ENCODE measurements around the gene HLA-DMA.
"Not testable (repeated sequence)": the region's sequence is repeated elsewhere in the genome, so short reads cannot be mapped to it uniquely, and the experiment has no call there.

Gene HLA-DMA

GRCh38 chr6:32950449-32950848, 2.4 kb downstream of the HLA-DMA start:
- H3K4me1 ChIP-seq (ENCODE audit: control insufficient read depth, insufficient read depth, low read length) = peaks cover 12% of the 10 kb centered on the region; the same call in 1 of the 2 replicates

GRCh38 chr6:32950010-32950409, 2.9 kb downstream of the HLA-DMA start:
- Histone ChIP-seq H3K27me3 (ENCODE audit: control insufficient read depth, insufficient read depth, low read length) (no peaks in the 10 kb centered on the region), H3K4me3 (ENCODE audit: low read depth, low read length) (no peak overlapping the region), H3K4me1 (ENCODE audit: control insufficient read depth, insufficient read depth, low read length) (peaks cover 12% of the 10 kb centered on the region; the same call in 1 of the 2 replicates), H3K27ac (ENCODE audit: low read depth, low read length) (no peak overlapping the region), H3K9ac (ENCODE audit: low read depth, low read length) (no peak overlapping the region), H3K9me3 (ENCODE audit: control insufficient read depth, insufficient read depth, low read length) (no peaks in the 10 kb centered on the region), H3K36me3 (ENCODE audit: control insufficient read depth, insufficient read depth, low read length) (no peaks in the 10 kb centered on the region)

More at GRCh38 chr6:32950449-32950848, 2.4 kb downstream of the HLA-DMA start:
- H3K4me3 ChIP-seq (ENCODE audit: low read depth, low read length) = no peak overlapping the region
- no peak overlapping the region for H3K27ac ChIP-seq (ENCODE audit: low read depth, low read length)
- no peak overlapping the region for H3K9ac ChIP-seq (ENCODE audit: low read depth, low read length)
- no peaks in the 10 kb centered on the region for H3K36me3 ChIP-seq (ENCODE audit: control insufficient read depth, insufficient read depth, low read length)
- H3K9me3 ChIP-seq (ENCODE audit: control insufficient read depth, insufficient read depth, low read length) = no peaks in the 10 kb centered on the region
- H3K27me3 ChIP-seq (ENCODE audit: control insufficient read depth, insufficient read depth, low read length) = no peaks in the 10 kb centered on the region

- H3K4me1 ChIP-seq (ENCODE audit: control insufficient read depth, insufficient read depth, low read length) = peaks cover 12% of the 10 kb centered on the region; the same call in 1 of the 2 replicates
- no peaks in the 10 kb centered on the region for H3K9me3 ChIP-seq (ENCODE audit: control insufficient read depth, insufficient read depth, low read length)
- H3K4me3 ChIP-seq (ENCODE audit: low read depth, low read length) = no peak overlapping the region
- H3K27me3 ChIP-seq (ENCODE audit: control insufficient read depth, insufficient read depth, low read length) = no peaks in the 10 kb centered on the region
- no peak overlapping the region for H3K9ac ChIP-seq (ENCODE audit: low read depth, low read length)
- H3K27ac ChIP-seq (ENCODE audit: low read depth, low read length) = no peak overlapping the region
- H3K36me3 ChIP-seq (ENCODE audit: control insufficient read depth, insufficient read depth, low read length) = no peaks in the 10 kb centered on the region
These were observed 3.8 kb downstream of the HLA-DMA start for GRCh38 chr6:32949113-32949512.

- H3K27ac ChIP-seq (ENCODE audit: low read depth, low read length) = no peak overlapping the region
- peaks cover 6% of the 10 kb centered on the region; the same call in 1 of the 2 replicates for H3K4me1 ChIP-seq (ENCODE audit: control insufficient read depth, insufficient read depth, low read length)
- no peak overlapping the region for H3K9ac ChIP-seq (ENCODE audit: low read depth, low read length)
- H3K36me3 ChIP-seq (ENCODE audit: control insufficient read depth, insufficient read depth, low read length) = no peaks in the 10 kb centered on the region
- H3K4me3 ChIP-seq (ENCODE audit: low read depth, low read length) = no peak overlapping the region
- no peaks in the 10 kb centered on the region for H3K27me3 ChIP-seq (ENCODE audit: control insufficient read depth, insufficient read depth, low read length)
- no peaks in the 10 kb centered on the region for H3K9me3 ChIP-seq (ENCODE audit: control insufficient read depth, insufficient read depth, low read length)
These were observed 5.1 kb downstream of the HLA-DMA start for GRCh38 chr6:32947552-32948465.

GRCh38 chr6:32946893-32947292, 6.0 kb downstream of the HLA-DMA start:
- H3K9ac ChIP-seq (ENCODE audit: low read depth, low read length) = no peak overlapping the region
- no peaks in the 10 kb centered on the region for H3K4me1 ChIP-seq (ENCODE audit: control insufficient read depth, insufficient read depth, low read length)
- H3K4me3 ChIP-seq (ENCODE audit: low read depth, low read length) = no peak overlapping the region
- H3K9me3 ChIP-seq (ENCODE audit: control insufficient read depth, insufficient read depth, low read length) = no peaks in the 10 kb centered on the region
- H3K27ac ChIP-seq (ENCODE audit: low read depth, low read length) = no peak overlapping the region
- no peaks in the 10 kb centered on the region for H3K36me3 ChIP-seq (ENCODE audit: control insufficient read depth, insufficient read depth, low read length)
- no peaks in the 10 kb centered on the region for H3K27me3 ChIP-seq (ENCODE audit: control insufficient read depth, insufficient read depth, low read length)

GRCh38 chr6:32945953-32946352, 6.9 kb downstream of the HLA-DMA start:
- Histone ChIP-seq H3K4me3 (ENCODE audit: low read depth, low read length) (no peak overlapping the region), H3K9me3 (ENCODE audit: control insufficient read depth, insufficient read depth, low read length) (no peaks in the 10 kb centered on the region), H3K9ac (ENCODE audit: low read depth, low read length) (no peak overlapping the region), H3K4me1 (ENCODE audit: control insufficient read depth, insufficient read depth, low read length) (peaks cover 6% of the 10 kb centered on the region; the same call in 1 of the 2 replicates), H3K36me3 (ENCODE audit: control insufficient read depth, insufficient read depth, low read length) (no peaks in the 10 kb centered on the region), H3K27ac (ENCODE audit: low read depth, low read length) (no peak overlapping the region), H3K27me3 (ENCODE audit: control insufficient read depth, insufficient read depth, low read length) (no peaks in the 10 kb centered on the region)

- H3K9me3 ChIP-seq (ENCODE audit: control insufficient read depth, insufficient read depth, low read length) = no peaks in the 10 kb centered on the region
- H3K27me3 ChIP-seq (ENCODE audit: control insufficient read depth, insufficient read depth, low read length) = no peaks in the 10 kb centered on the region
- H3K4me1 ChIP-seq (ENCODE audit: control insufficient read depth, insufficient read depth, low read length) = peaks cover 10% of the 10 kb centered on the region; the same call in 1 of the 2 replicates
- no peaks in the 10 kb centered on the region for H3K36me3 ChIP-seq (ENCODE audit: control insufficient read depth, insufficient read depth, low read length)
- H3K27ac ChIP-seq (ENCODE audit: low read depth, low read length) = no peak overlapping the region
- H3K4me3 ChIP-seq (ENCODE audit: low read depth, low read length) = no peak overlapping the region
- H3K9ac ChIP-seq (ENCODE audit: low read depth, low read length) = no peak overlapping the region
These were observed 7.7 kb downstream of the HLA-DMA start for GRCh38 chr6:32945108-32945760.

- H3K4me3 ChIP-seq (ENCODE audit: low read depth, low read length) = no peak overlapping the region
- H3K27ac ChIP-seq (ENCODE audit: low read depth, low read length) = no peak overlapping the region
- H3K9ac ChIP-seq (ENCODE audit: low read depth, low read length) = no peak overlapping the region
- H3K36me3 ChIP-seq (ENCODE audit: control insufficient read depth, insufficient read depth, low read length) = no peaks in the 10 kb centered on the region
- peaks cover 13% of the 10 kb centered on the region; the same call in 1 of the 2 replicates for H3K4me1 ChIP-seq (ENCODE audit: control insufficient read depth, insufficient read depth, low read length)
- no peaks in the 10 kb centered on the region for H3K27me3 ChIP-seq (ENCODE audit: control insufficient read depth, insufficient read depth, low read length)
- H3K9me3 ChIP-seq (ENCODE audit: control insufficient read depth, insufficient read depth, low read length) = no peaks in the 10 kb centered on the region
These were observed 8.8 kb downstream of the HLA-DMA start for GRCh38 chr6:32943864-32944649.

GRCh38 chr6:32942555-32943123, 10.3 kb downstream of the HLA-DMA start:
- H3K4me3 ChIP-seq (ENCODE audit: low read depth, low read length) = not testable (repeated sequence)
- peaks cover 13% of the 10 kb centered on the region; the same call in 1 of the 2 replicates for H3K4me1 ChIP-seq (ENCODE audit: control insufficient read depth, insufficient read depth, low read length)

GRCh38 chr6:32941214-32941768, 11.6 kb downstream of the HLA-DMA start:
- Histone ChIP-seq H3K36me3 (ENCODE audit: control insufficient read depth, insufficient read depth, low read length) (no peaks in the 10 kb centered on the region), H3K9me3 (ENCODE audit: control insufficient read depth, insufficient read depth, low read length) (no peaks in the 10 kb centered on the region), H3K4me1 (ENCODE audit: control insufficient read depth, insufficient read depth, low read length) (peaks cover 13% of the 10 kb centered on the region; the same call in 1 of the 2 replicates), H3K27me3 (ENCODE audit: control insufficient read depth, insufficient read depth, low read length) (no peaks in the 10 kb centered on the region; the same call in 1 of the 2 replicates), H3K9ac (ENCODE audit: low read depth, low read length) (no peak overlapping the region), H3K27ac (ENCODE audit: low read depth, low read length) (no peak overlapping the region), H3K4me3 (ENCODE audit: low read depth, low read length) (no peak overlapping the region; the same call in 1 of the 2 replicates)

More at GRCh38 chr6:32942555-32943123, 10.3 kb downstream of the HLA-DMA start:
- H3K36me3 ChIP-seq (ENCODE audit: control insufficient read depth, insufficient read depth, low read length); H3K9me3 ChIP-seq (ENCODE audit: control insufficient read depth, insufficient read depth, low read length); H3K9ac ChIP-seq (ENCODE audit: low read depth, low read length); H3K27ac ChIP-seq (ENCODE audit: low read depth, low read length); H3K27me3 ChIP-seq (ENCODE audit: control insufficient read depth, insufficient read depth, low read length): not testable (repeated sequence)

Measured in HUES48 (cell line).